HG03135 (cell line): Measurements from ENCODE around the gene TFCP2L1.

Experiments used
- ATAC-seq: cut with Tn5 transposase; IDR thresholded peaks from one replicate; pipeline ENCODE4 v1.9.1; 2021; ENCODE audit warnings: mild to moderate bottlenecking, moderate library complexity; ENCODE audit not compliant: unreplicated experiment

The TFCP2L1 gene

DNA sequence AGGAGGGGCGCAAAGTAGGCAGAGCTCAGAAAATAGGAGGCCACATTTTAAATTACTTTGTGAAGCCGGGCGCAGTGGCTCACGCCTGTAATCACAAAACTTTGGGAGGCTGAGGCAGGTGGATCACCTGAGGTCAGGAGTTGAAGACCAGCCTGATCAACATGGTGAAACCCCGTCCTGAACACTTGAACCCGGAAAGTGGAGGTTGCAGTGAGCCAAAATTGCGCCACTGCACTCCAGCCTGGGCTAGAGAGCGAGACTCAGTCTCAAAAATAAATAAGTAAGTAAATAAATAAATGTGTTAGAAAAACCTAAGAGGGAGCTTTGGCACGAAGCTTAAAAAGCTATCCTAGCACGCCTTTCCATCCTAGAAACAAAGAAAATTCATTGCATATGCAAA is 105.5 kb downstream of the TFCP2L1 start:
- no peak for ATAC-seq

- no peak for ATAC-seq
Observed at GRCh38 chr2:121178730-121179129, 106.3 kb downstream of the TFCP2L1 start.

GRCh38 chr2:121177896-121178295 is 107.1 kb downstream of the TFCP2L1 start:
- no peak for ATAC-seq

GRCh38 chr2:121175326-121175725 is 109.7 kb downstream of the TFCP2L1 start:
- no peak for ATAC-seq

DNA sequence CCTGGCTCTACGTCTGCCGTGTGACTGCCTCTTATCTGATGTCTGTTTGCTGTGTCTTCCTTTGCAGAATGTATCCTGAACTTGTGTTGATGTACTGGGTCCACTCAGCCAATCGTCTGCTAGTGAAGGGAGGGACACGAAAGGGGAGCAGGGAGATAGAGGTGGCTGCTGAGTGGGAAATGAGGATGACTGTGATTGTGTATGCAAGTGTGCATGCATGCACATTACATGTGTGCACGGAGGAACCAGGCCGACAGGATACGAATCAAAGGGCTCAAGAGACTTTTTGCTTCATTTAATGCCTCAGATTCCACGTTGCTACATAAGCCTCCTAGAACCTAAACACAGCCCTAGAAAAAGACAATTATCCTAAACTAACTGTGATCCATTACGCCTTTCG is 111.2 kb downstream of the TFCP2L1 start:
- no peak for ATAC-seq

DNA sequence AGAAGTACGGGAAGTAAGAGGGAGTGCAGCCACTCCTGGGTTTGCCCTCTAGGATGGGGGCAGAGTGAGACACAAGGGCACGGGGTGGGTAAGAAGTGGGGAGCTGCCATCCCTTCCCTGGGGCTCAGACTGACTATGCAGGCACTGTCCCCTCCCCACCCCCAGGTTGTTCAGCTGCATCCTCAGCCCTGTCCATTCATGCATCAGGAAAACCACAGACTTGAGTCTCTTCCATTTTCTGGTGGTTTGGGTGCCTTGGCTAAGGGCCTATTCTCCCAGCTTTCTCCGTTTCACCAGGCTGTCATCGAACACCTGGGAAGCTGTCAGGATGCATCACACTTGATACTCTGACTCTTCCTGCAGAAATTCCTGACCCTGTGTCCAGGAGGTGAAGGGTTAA is 111.9 kb downstream of the TFCP2L1 start:
- no peak for ATAC-seq

DNA sequence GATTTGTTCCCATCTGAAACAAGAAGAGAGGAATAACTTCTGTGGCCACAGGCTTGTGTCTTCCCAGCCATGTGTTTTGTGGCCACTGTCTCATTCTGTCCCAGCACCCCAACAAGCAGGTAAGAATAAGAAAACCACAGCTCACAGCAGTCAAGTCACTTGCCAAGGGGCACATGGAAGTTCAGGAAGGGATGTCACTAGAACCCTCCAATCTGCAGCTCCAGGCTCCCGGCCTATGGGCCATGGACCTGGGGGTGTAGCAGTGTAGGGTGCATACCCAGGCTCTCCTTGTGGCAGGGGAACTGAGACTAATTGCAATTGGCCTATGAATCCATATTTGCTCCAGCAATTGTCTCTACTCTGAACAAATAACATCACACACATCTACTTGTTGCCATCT is 112.5 kb downstream of the TFCP2L1 start:
- no peak for ATAC-seq

DNA sequence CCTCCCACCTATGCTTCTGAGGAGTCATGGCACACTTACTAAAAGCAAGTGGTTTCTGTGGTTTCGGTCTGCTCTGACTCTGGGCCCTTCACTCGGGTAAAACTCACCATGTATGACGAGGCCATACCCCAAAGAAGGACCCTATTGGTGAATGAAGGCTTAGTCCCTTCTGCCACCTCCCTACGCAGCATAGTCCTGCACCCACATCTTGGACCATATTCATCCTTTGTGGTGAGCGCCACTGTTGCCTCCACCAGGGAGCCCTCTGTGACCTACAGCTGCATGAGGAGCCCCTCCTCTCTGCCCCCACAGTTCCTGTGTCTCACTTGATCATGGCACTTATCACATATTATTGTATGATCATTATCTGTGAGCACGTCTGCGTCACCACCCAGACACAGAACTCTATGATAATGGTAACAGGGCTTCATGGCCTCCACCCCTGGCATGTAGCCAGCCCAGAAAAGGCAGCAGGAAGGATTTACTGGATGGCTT is 113.3 kb downstream of the TFCP2L1 start:
- ATAC-seq = no peak

DNA sequence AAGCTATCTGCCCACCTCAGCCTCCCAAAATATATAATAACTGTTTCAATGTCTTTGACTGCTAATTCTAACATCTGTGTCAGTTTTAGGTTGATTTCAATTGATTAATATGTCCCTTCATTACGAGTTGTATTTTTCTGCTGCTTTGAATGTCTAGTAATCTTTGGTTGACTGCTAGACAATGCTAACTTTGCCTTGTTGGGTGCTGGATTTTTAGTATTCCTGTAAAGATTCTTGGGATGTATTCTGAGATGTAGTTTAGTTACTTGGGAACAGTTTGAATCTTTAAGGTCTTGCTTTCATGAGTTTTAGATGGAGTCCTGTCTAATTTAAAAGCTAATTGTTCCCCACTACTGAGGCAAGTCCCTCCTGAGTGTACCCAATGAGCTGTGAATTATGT is 114.4 kb downstream of the TFCP2L1 start:
- no peak for ATAC-seq

DNA sequence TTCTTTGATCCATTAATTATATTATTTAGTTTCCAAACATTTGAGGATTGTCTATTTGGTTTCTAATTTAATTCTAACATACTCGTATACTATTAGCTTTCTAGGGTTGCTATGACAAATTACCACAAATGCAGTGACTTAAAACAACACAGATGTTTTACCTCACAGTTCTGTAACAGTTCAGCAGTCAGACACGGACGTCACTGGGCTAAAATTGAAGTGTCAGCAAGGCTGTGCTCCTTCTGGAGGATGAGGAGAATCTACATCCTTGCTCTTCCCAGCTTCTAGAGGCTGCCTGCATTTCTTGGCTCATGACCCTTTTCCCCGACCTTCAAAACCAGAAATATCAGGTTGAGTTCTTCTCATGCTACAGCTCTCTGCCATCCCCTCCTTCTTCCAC is 117.6 kb downstream of the TFCP2L1 start:
- ATAC-seq = no peak
